Neural cell (in vitro differentiated cells): ENCODE results near the gene CATSPERE. TPM values are rescaled to one million over a fixed set of nuclear protein-coding genes. Genes with fewer than 3 reads are reported as not detected.

Experiments used
- H2AFZ ChIP-seq: fragments of 200-600, 300-800 bp; sonication (generic), shearing (Covaris generic); 2 replicates; pipeline ENCODE4 v1.6.0; 2014; ENCODE audit warnings: low read depth, mild to moderate bottlenecking, antibody characterized with exemption, low read length, moderate library complexity
- H3F3A ChIP-seq: fragments of 200-600 bp; shearing (Covaris generic); 2 replicates; pipeline ENCODE4 v1.6.1; 2016; ENCODE audit warnings: mild to moderate bottlenecking, moderate library complexity, mixed read lengths, antibody characterized with exemption, low read length; ENCODE audit not compliant: insufficient read depth, poor library complexity, severe bottlenecking
- H3K27ac ChIP-seq: fragments of 200-600, 300-800 bp; sonication (generic), shearing (Covaris generic); 2 replicates; pipeline ENCODE4 v1.5.1; 2014; ENCODE audit warnings: mild to moderate bottlenecking, low read length, moderate library complexity
- H3K27me3 ChIP-seq: fragments of 300-800, 200-600 bp; sonication (generic), shearing (Covaris generic); 2 replicates; pipeline ENCODE4 v1.6.0; 2014; ENCODE audit warnings: mild to moderate bottlenecking, low read depth, low read length, moderate library complexity; ENCODE audit not compliant: insufficient read depth
- H3K36me3 ChIP-seq: fragments of 300-800, 200-600 bp; sonication (generic), shearing (Covaris generic); 2 replicates; pipeline ENCODE4 v1.5.1; 2014; ENCODE audit warnings: mild to moderate bottlenecking, antibody characterized with exemption, low read length, moderate library complexity; ENCODE audit not compliant: insufficient read depth
- H3K4me2 ChIP-seq: fragments of 300-800, 200-600 bp; sonication (generic), shearing (Covaris generic); 2 replicates; pipeline ENCODE4 v1.6.0; 2014; ENCODE audit warnings: mild to moderate bottlenecking, low read length
- H3K4me3 ChIP-seq: fragments of 300-800, 200-600 bp; sonication (generic), shearing (Covaris generic); 2 replicates; pipeline ENCODE4 v1.5.1; 2014; ENCODE audit warnings: mild to moderate bottlenecking, low read length, moderate library complexity
- H3K79me2 ChIP-seq: fragments of 200-600 bp; shearing (Covaris generic); replicated peaks from 2 replicates; pipeline ENCODE4 v1.6.0; 2014; ENCODE audit warnings: mild to moderate bottlenecking, low read length, moderate library complexity; ENCODE audit not compliant: insufficient read depth
- H3K9ac ChIP-seq: fragments of 300-800, 200-600 bp; sonication (generic), shearing (Covaris generic); 2 replicates; pipeline ENCODE4 v1.6.1; 2016; ENCODE audit warnings: mild to moderate bottlenecking, low read length, mixed read lengths
- H3K9me2 ChIP-seq: fragments of 200-600 bp; shearing (Covaris generic); 2 replicates; pipeline ENCODE4 v1.6.1; 2016; ENCODE audit warnings: mild to moderate bottlenecking, low read length, mixed read lengths; ENCODE audit not compliant: insufficient read depth
- H3K9me3 ChIP-seq: fragments of 200-600, 300-800 bp; sonication (generic), shearing (Covaris generic); 2 replicates; pipeline ENCODE4 v1.6.1; 2016; ENCODE audit warnings: mild to moderate bottlenecking, mixed run types, low read length, moderate library complexity, mixed read lengths
- H4K20me1 ChIP-seq: fragments of 200-600 bp; shearing (Covaris generic); 2 replicates; pipeline ENCODE4 v1.6.1; 2016; ENCODE audit warnings: mild to moderate bottlenecking, mixed run types; ENCODE audit not compliant: insufficient read depth
- EP300 ChIP-seq: fragments of 450-650 bp; conservative IDR thresholded peaks from 2 replicates; pipeline ENCODE4 v1.6.1; 2014; ENCODE audit warnings: antibody characterized with exemption, mild to moderate bottlenecking, moderate library complexity; ENCODE audit not compliant: poor library complexity, severe bottlenecking
- EZH2 ChIP-seq: fragments of 200-600, 300-800 bp; shearing (Covaris generic), sonication (generic); IDR thresholded peaks from 2 replicates; pipeline ENCODE4 v1.6.1; 2014; ENCODE audit warnings: antibody characterized with exemption, low read length, borderline replicate concordance, mild to moderate bottlenecking; ENCODE audit not compliant: insufficient read depth, poor library complexity, severe bottlenecking
- MXI1 ChIP-seq: fragments of 450-650 bp; conservative IDR thresholded peaks from 2 replicates; pipeline ENCODE4 v1.6.1; 2014; ENCODE audit warnings: antibody characterized with exemption, mild to moderate bottlenecking; ENCODE audit not compliant: poor library complexity, severe bottlenecking
- POLR2AphosphoS5 ChIP-seq: IDR thresholded peaks from 2 replicates; pipeline ENCODE4 v1.6.1; 2012
- RAD21 ChIP-seq: fragments of 450-650 bp; conservative IDR thresholded peaks from 2 replicates; pipeline ENCODE4 v1.6.1; 2014; ENCODE audit warnings: antibody characterized with exemption, mild to moderate bottlenecking, moderate library complexity
- SMC3 ChIP-seq: fragments of 450-650 bp; conservative IDR thresholded peaks from 2 replicates; pipeline ENCODE4 v1.6.1; 2014; ENCODE audit warnings: antibody characterized with exemption, mild to moderate bottlenecking, moderate library complexity; ENCODE audit not compliant: poor library complexity
- TAF1 ChIP-seq: IDR thresholded peaks from 2 replicates; pipeline ENCODE4 v1.6.1; 2012; ENCODE audit warnings: low read depth
- polyA plus RNA-seq: library from polyadenylated mRNA; depleted of rRNA; stranded (reverse); fragments of >200 nt; gene quantifications from 2 replicates; pipeline ENCODE4 v1.2.3, GENCODE V29; 2014
- TF ChIP-seq, protein P1 (sequence below): IDR thresholded peaks from 2 replicates; pipeline ENCODE4 v1.6.1; 2012; ENCODE audit warnings: borderline replicate concordance
- TF ChIP-seq, protein P2 (sequence below): fragments of 450-650 bp; IDR thresholded peaks from 2 replicates; pipeline ENCODE4 v1.5.1; 2014; ENCODE audit warnings: antibody characterized with exemption, mild to moderate bottlenecking, moderate library complexity; ENCODE audit not compliant: poor library complexity, severe bottlenecking

The CATSPERE gene
- polyA plus RNA-seq, 1 donor from 2014 or later = 5.6 TPM

DNA sequence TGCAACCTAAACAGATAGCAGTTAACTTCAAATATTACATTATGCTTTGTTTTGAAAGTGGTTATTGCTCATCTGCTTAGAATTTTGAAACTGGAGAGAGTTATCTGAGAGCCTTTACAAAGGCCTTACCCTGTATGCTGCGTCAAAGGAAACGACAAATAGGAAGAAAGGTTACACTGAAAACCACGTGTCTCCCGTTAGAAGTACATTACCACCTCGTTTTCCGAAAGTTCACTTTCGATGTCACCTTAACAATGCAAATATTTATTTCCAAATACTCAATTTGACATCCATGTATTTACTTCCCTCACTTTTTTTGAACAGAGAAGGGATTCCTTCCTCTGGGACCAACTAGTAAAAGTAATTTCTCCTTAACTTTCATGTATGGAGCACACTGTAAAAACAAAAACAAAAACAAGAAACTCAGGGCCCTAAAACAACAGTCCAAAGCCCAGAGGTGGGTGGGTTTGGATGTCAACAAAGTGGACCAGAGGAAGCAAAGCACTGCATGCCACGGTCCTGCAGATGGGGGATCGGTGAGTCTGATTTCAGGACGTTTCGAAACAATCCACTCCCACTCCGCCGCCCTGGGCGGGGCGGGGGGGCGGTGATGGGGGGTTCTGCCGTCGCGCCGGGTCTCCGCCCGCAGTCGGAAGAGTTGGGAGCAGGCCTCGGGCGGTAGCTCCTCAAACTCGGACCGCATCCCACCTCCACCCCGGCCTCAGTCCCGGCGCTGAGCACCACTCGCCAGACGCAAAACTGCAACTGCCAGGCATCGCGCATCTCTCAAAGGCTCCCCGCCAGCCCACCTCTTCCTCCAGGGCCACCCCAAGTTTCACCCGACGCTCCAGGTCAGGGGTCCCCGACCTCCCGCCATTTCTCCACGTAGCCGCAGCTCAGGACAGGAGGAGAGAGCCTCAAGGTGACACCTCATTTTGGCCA is 10.2 kb upstream of the CATSPERE start:
- H3K27me3 ChIP-seq = no peaks in the 10 kb centered on the region
- H3K27ac ChIP-seq = peak overlapping the region; percentile 85
- H3K4me2 ChIP-seq = peak overlapping the region; percentile 86
- peak overlapping the region; percentile 91 for H3K9ac ChIP-seq
- H2AFZ ChIP-seq = peak overlapping the region; percentile 51
- H3K36me3 ChIP-seq = no peaks in the 10 kb centered on the region
- TF ChIP-seq, protein P1, sequence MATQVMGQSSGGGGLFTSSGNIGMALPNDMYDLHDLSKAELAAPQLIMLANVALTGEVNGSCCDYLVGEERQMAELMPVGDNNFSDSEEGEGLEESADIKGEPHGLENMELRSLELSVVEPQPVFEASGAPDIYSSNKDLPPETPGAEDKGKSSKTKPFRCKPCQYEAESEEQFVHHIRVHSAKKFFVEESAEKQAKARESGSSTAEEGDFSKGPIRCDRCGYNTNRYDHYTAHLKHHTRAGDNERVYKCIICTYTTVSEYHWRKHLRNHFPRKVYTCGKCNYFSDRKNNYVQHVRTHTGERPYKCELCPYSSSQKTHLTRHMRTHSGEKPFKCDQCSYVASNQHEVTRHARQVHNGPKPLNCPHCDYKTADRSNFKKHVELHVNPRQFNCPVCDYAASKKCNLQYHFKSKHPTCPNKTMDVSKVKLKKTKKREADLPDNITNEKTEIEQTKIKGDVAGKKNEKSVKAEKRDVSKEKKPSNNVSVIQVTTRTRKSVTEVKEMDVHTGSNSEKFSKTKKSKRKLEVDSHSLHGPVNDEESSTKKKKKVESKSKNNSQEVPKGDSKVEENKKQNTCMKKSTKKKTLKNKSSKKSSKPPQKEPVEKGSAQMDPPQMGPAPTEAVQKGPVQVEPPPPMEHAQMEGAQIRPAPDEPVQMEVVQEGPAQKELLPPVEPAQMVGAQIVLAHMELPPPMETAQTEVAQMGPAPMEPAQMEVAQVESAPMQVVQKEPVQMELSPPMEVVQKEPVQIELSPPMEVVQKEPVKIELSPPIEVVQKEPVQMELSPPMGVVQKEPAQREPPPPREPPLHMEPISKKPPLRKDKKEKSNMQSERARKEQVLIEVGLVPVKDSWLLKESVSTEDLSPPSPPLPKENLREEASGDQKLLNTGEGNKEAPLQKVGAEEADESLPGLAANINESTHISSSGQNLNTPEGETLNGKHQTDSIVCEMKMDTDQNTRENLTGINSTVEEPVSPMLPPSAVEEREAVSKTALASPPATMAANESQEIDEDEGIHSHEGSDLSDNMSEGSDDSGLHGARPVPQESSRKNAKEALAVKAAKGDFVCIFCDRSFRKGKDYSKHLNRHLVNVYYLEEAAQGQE = no peak
- TF ChIP-seq TAF1 (no peak), RAD21 (no peak), POLR2AphosphoS5 (no peak), SMC3 (no peak), MXI1 (peak; percentile 76), EP300 (no peak), EZH2 (no peak)
- TF ChIP-seq, protein P2, sequence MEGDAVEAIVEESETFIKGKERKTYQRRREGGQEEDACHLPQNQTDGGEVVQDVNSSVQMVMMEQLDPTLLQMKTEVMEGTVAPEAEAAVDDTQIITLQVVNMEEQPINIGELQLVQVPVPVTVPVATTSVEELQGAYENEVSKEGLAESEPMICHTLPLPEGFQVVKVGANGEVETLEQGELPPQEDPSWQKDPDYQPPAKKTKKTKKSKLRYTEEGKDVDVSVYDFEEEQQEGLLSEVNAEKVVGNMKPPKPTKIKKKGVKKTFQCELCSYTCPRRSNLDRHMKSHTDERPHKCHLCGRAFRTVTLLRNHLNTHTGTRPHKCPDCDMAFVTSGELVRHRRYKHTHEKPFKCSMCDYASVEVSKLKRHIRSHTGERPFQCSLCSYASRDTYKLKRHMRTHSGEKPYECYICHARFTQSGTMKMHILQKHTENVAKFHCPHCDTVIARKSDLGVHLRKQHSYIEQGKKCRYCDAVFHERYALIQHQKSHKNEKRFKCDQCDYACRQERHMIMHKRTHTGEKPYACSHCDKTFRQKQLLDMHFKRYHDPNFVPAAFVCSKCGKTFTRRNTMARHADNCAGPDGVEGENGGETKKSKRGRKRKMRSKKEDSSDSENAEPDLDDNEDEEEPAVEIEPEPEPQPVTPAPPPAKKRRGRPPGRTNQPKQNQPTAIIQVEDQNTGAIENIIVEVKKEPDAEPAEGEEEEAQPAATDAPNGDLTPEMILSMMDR = no peak
- no peaks in the 10 kb centered on the region for H3K9me2 ChIP-seq
- no peaks in the 10 kb centered on the region for H4K20me1 ChIP-seq
- no peaks in the 10 kb centered on the region for H3F3A ChIP-seq
- no peaks in the 10 kb centered on the region for H3K9me3 ChIP-seq
- H3K4me3 ChIP-seq = peak overlapping the region; percentile 88
- peaks cover 46% of the 10 kb centered on the region for H3K79me2 ChIP-seq

- Histone ChIP-seq H3K4me2 (peak within 1 kb of the TSS; percentile 86), H3K9me3 (no peaks in the 10 kb centered on the region), H2AFZ (peak within 1 kb of the TSS; percentile 51), H3K27ac (peak within 1 kb of the TSS; percentile 85), H3K36me3 (no peaks in the 10 kb centered on the region), H3K9ac (peak within 1 kb of the TSS; percentile 91), H3K27me3 (no peaks in the 10 kb centered on the region), H4K20me1 (no peaks in the 10 kb centered on the region), H3K9me2 (no peaks in the 10 kb centered on the region), H3K4me3 (peak within 1 kb of the TSS; percentile 88), H3K79me2 (peaks cover 39% of the 10 kb centered on the region), H3F3A (no peaks in the 10 kb centered on the region)
- TF ChIP-seq EP300 = no peak
- TF ChIP-seq MXI1 = peak; percentile 75
- no peak for TF ChIP-seq RAD21
- TF ChIP-seq, protein P1 = peak; percentile 53
Measured at GRCh38 chr1:244451539-244451950, 9.5 kb upstream of the CATSPERE start, which contains the start of gene ADSS2. Gene ADSS2 (minus strand): TSS chr1:244451909. CDS start chr1:244451817, 92 bp downstream.
